HepG2 (cell line): ENCODE measurements around the gene SH3D19. TPM values are rescaled to one million over a fixed set of nuclear protein-coding genes. Genes with fewer than 3 reads are reported as not detected.

Experiments
- ATAD3A ChIP-seq: sonication (generic); formaldehyde crosslinking; IDR thresholded peaks from 2 replicates; pipeline ENCODE4 v1.4.0; 2020; ENCODE audit warnings: missing genetic modification reagents
- ETV5 ChIP-seq: IDR thresholded peaks from 2 replicates; pipeline ENCODE4 v1.6.1; 2018; ENCODE audit warnings: missing biosample characterization, missing genetic modification reagents, inconsistent platforms, borderline replicate concordance
- NR2F6 ChIP-seq, 2 experiments: IDR thresholded peaks; 2 replicates each; pipeline ENCODE4 v1.6.1; 2016; ENCODE audit warnings: antibody characterized with exemption in 1 of 2, mild to moderate bottlenecking in 1 of 2
- SMAD1 ChIP-seq: sonication (generic); formaldehyde crosslinking; IDR thresholded peaks from 2 replicates; pipeline ENCODE4 v1.4.0; 2020; ENCODE audit warnings: missing genetic modification reagents, low read depth, mild to moderate bottlenecking, borderline replicate concordance
- SRSF1 ChIP-seq: fragments of 200-400 bp; formaldehyde crosslinking; optimal IDR thresholded peaks from 2 replicates; pipeline ENCODE3; 2017; ENCODE audit warnings: mild to moderate bottlenecking, low read depth, low read length, moderate library complexity
- ZBTB2 ChIP-seq: sonication (generic); formaldehyde crosslinking; IDR thresholded peaks from 2 replicates; pipeline ENCODE4 v1.8.0; 2022; ENCODE audit warnings: low read depth, missing genetic modification reagents
- ZBTB49 ChIP-seq: sonication (generic); formaldehyde crosslinking; IDR thresholded peaks from 2 replicates; pipeline ENCODE4 v1.4.0; 2020; ENCODE audit warnings: missing genetic modification reagents, borderline replicate concordance
- ZFAT ChIP-seq: sonication (generic); formaldehyde crosslinking; conservative IDR thresholded peaks from 2 replicates; pipeline ENCODE4 v1.8.1; 2023; ENCODE audit warnings: missing genetic modification reagents, inconsistent platforms
- ZNF609 ChIP-seq: sonication (generic); formaldehyde crosslinking; IDR thresholded peaks from 2 replicates; pipeline ENCODE4 v1.4.0; 2020; ENCODE audit warnings: mild to moderate bottlenecking, missing genetic modification reagents, borderline replicate concordance
- polyA plus RNA-seq, 8 experiments: library from polyadenylated mRNA; depleted of rRNA in 3 of 8; stranded (reverse) in 7 of 8; unstranded in 1 of 8; fragments of >200 nt; fragmentation: Illumina TruSeq in 4 of 8; extraction: Trizol in 4 of 8; gene quantifications; 2 replicates each; pipeline versions ENCODE4 v1.2.1 to v1.2.3, GENCODE V29; 2011 to 2016; ENCODE audit warnings: low read depth in 4 of 8, missing spikeins in 1 of 8, mixed read lengths in 1 of 8; ENCODE audit not compliant: insufficient read depth in 1 of 8
- total RNA-seq, 5 experiments: library from RNA; depleted of rRNA; stranded (reverse); fragments of >200 nt; fragmentation: Illumina TruSeq; extraction: Trizol; gene quantifications; 2 replicates each; pipeline ENCODE4 v1.2.3, GENCODE V29; 2016; ENCODE audit warnings: low read depth in 1 of 5

Gene SH3D19
- total and polyA plus RNA-seq, 2 of the 13 experiments (the other 11 are each of a cell fraction or from before 2014, with no cell fraction given): 31.2 to 38.0 TPM

GRCh38 chr4:151325111-151325948 lies at the start of gene SH3D19 (continued):
- no peak for TF ChIP-seq ZBTB2 (CRISPR knock-in tag)
- no peak for TF ChIP-seq ZFAT (CRISPR knock-in tag)
- peak; percentile 67 for TF ChIP-seq SRSF1
- peak; percentile 95 for TF ChIP-seq ZNF609 (CRISPR knock-in tag)
- TF ChIP-seq ZBTB49 (CRISPR knock-in tag): no peak
- TF ChIP-seq NR2F6 (IDR thresholded peaks at IDR 0.05): peak; percentile 72
- peak; percentile 79; the same call in 1 of the 2 replicates for TF ChIP-seq NR2F6 (CRISPR knock-in tag; IDR thresholded peaks at IDR 0.05)
- peak; percentile 99 for TF ChIP-seq ETV5 (CRISPR knock-in tag)
- TF ChIP-seq ATAD3A (CRISPR knock-in tag): no peak
- TF ChIP-seq SMAD1 (CRISPR knock-in tag): no peak
